SK-N-SH (cell line): ENCODE measurements around the gene ELMO1. TPM values are rescaled to one million over a fixed set of nuclear protein-coding genes. Genes with fewer than 3 reads are reported as not detected.
A peak's percentile ranks its signal among the peaks of the same experiment; 100 is the strongest.

Experiments used
- CTCF ChIA-PET: fragments of 300-600, 350-600 bp; formaldehyde crosslinking; extraction: SDS; loops from one replicate; lab custom pipeline; 2021; lab: Yijun Ruan, JAX
- POLR2A ChIA-PET: fragments of 350-600 bp; sonication (Branson Sonifier 250); formaldehyde crosslinking; extraction: SDS; loops from one replicate; lab custom pipeline; 2020; ENCODE audit warnings: antibody characterized with exemption, inconsistent platforms; lab: Yijun Ruan, JAX
- DNase-seq: peaks from one replicate; pipeline ENCODE4 v3.0.0; 2012
- H2AFZ ChIP-seq: fragments of 200-600 bp; sonication (generic); 2 replicates; pipeline ENCODE4 v1.8.1; 2016; ENCODE audit warnings: antibody characterized with exemption, mild to moderate bottlenecking, low read depth
- H3F3A ChIP-seq: fragments of 200-600 bp; sonication (generic); replicated peaks from 2 replicates; pipeline ENCODE3; 2016; ENCODE audit warnings: antibody characterized with exemption, mild to moderate bottlenecking; ENCODE audit not compliant: insufficient read depth
- H3K27ac ChIP-seq, 2 experiments: fragments of 200-500 bp in 1 of 2; fragments of 200-600 bp in 1 of 2; sonication (Bioruptor generic) in 1 of 2; sonication (generic), shearing (Covaris generic) in 1 of 2; 2 replicates each; pipeline versions ENCODE4 v1.5.1 to v1.6.1; 2014 to 2016; ENCODE audit warnings: low read depth in 2 of 2, inconsistent platforms in 1 of 2, low read length in 1 of 2, mild to moderate bottlenecking in 1 of 2, mixed read lengths in 1 of 2
- H3K27me3 ChIP-seq: fragments of 200-600 bp; sonication (generic), shearing (Covaris generic); 2 replicates; pipeline ENCODE4 v1.6.1; 2016; ENCODE audit warnings: mixed run types; ENCODE audit not compliant: insufficient read depth
- H3K36me3 ChIP-seq, 2 experiments: fragments of 200-500 bp in 1 of 2; fragments of 200-600 bp in 1 of 2; sonication (Bioruptor generic) in 1 of 2; sonication (generic) in 1 of 2; replicated peaks in 1 of 2; 2 replicates each; pipeline versions ENCODE3 to v1.5.1; 2014 to 2016; ENCODE audit warnings: low read length in 1 of 2, mild to moderate bottlenecking in 1 of 2; ENCODE audit not compliant: insufficient read depth in 2 of 2, control insufficient read depth in 1 of 2
- H3K4me1 ChIP-seq, 2 experiments: fragments of 200-500 bp in 1 of 2; fragments of 200-600 bp in 1 of 2; sonication (Bioruptor generic) in 1 of 2; sonication (generic), shearing (Covaris generic) in 1 of 2; 2 replicates each; pipeline versions ENCODE4 v1.5.1 to v1.6.1; 2014 to 2016; ENCODE audit warnings: low read depth in 1 of 2, low read length in 1 of 2, mixed run types in 1 of 2; ENCODE audit not compliant: insufficient read depth in 2 of 2, control insufficient read depth in 1 of 2
- H3K4me2 ChIP-seq: fragments of 200-600 bp; sonication (generic), shearing (Covaris generic); 2 replicates; pipeline ENCODE4 v1.6.1; 2017; ENCODE audit warnings: mixed run types
- H3K4me3 ChIP-seq, 2 experiments: fragments of 200-500 bp in 1 of 2; fragments of 200-600 bp in 1 of 2; sonication (Bioruptor generic) in 1 of 2; sonication (generic), shearing (Covaris generic) in 1 of 2; 2 replicates each; pipeline versions ENCODE4 v1.5.1 to v1.8.1; 2014 to 2016; ENCODE audit warnings: low read depth in 2 of 2, inconsistent platforms in 1 of 2, low read length in 1 of 2, mild to moderate bottlenecking in 1 of 2, mixed read lengths in 1 of 2, moderate library complexity in 1 of 2
- H3K79me2 ChIP-seq: fragments of 200-600 bp; sonication (generic); 2 replicates; pipeline ENCODE4 v1.8.1; 2017; ENCODE audit warnings: mild to moderate bottlenecking; ENCODE audit not compliant: insufficient read depth
- H3K9ac ChIP-seq: fragments of 200-600 bp; sonication (generic); 2 replicates; pipeline ENCODE4 v1.6.1; 2017; ENCODE audit warnings: mixed run types
- H3K9me2 ChIP-seq: fragments of 200-600 bp; sonication (generic); 2 replicates; pipeline ENCODE4 v1.6.1; 2017; ENCODE audit warnings: mixed run types
- H3K9me3 ChIP-seq: fragments of 200-600 bp; sonication (generic); 2 replicates; pipeline ENCODE4 v1.6.1; 2017; ENCODE audit warnings: mixed run types, mild to moderate bottlenecking, moderate library complexity
- H4K20me1 ChIP-seq: fragments of 200-600 bp; sonication (generic); 2 replicates; pipeline ENCODE4 v1.6.1; 2017; ENCODE audit warnings: mild to moderate bottlenecking, mixed run types; ENCODE audit not compliant: insufficient read depth
- ELF1 ChIP-seq: IDR thresholded peaks from 2 replicates; pipeline ENCODE4 v1.4.0; 2012
- MXI1 ChIP-seq: IDR thresholded peaks from 2 replicates; pipeline ENCODE4 v1.6.1; 2012; ENCODE audit warnings: mild to moderate bottlenecking, low read depth, low read length, improper control_type of control experiment
- NFIC ChIP-seq: IDR thresholded peaks from 2 replicates; pipeline ENCODE4 v1.4.0; 2012; ENCODE audit warnings: borderline replicate concordance
- PBX3 ChIP-seq: IDR thresholded peaks from 2 replicates; pipeline ENCODE4; 2012
- RAD21 ChIP-seq: IDR thresholded peaks from 2 replicates; pipeline ENCODE4 v1.6.1; 2012; ENCODE audit warnings: mild to moderate bottlenecking, low read length
- USF1 ChIP-seq: IDR thresholded peaks from 2 replicates; pipeline ENCODE4 v1.4.0; 2012; ENCODE audit warnings: low read depth, borderline replicate concordance
- YY1 ChIP-seq: IDR thresholded peaks from 2 replicates; pipeline ENCODE4 v1.4.0; 2012; ENCODE audit warnings: low read depth, mild to moderate bottlenecking
- ZBTB33 ChIP-seq: IDR thresholded peaks from 2 replicates; pipeline ENCODE4 v1.4.0; 2012; ENCODE audit warnings: low read depth, borderline replicate concordance
- WGBS: methylation state at CpG from one replicate; pipeline ENCODE4 v1.1.6; 2017; ENCODE audit warnings: low lambda C conversion rate; 5-methylcytosine and 5-hydroxymethylcytosine counted together
- polyA plus RNA-seq, 3 experiments: library from polyadenylated mRNA; depleted of rRNA; stranded (reverse); fragments of >200 nt; gene quantifications; 2 replicates each; pipeline ENCODE4 v1.2.3, GENCODE V29; 2012

ELMO1 gene
- polyA plus RNA-seq, 1 of the 3 experiments (the other 2 are of a cell fraction) = 0.64 TPM

GRCh38 chr7:37273891-37274290 lies 174.8 kb downstream of the ELMO1 start:
- no peaks in the 10 kb centered on the region for H4K20me1 ChIP-seq
- DNase-seq = no peak
- H3F3A ChIP-seq = no peaks in the 10 kb centered on the region
- POLR2A ChIA-PET = no interaction called here
- TF ChIP-seq NFIC (no peak), ELF1 (no peak), PBX3 (no peak), USF1 (no peak), ZBTB33 (no peak), YY1 (no peak)
- H2AFZ ChIP-seq = no peak overlapping the region
- CTCF ChIA-PET = interaction anchor here (0.7 to 2.0 kb wide), 3 partner anchors 11 to 560 kb away, joined by 3 to 5 read pairs (median 3); no protein-coding TSS in a partner anchor
- H3K4me2 ChIP-seq = no peak overlapping the region
- H3K9me3 ChIP-seq = 0 out of 2 replicates have a peak, but pooled peaks cover 3% of the 10 kb centered on the region
- no peak overlapping the region for H3K4me3 ChIP-seq
- no peaks in the 10 kb centered on the region for H3K4me1 ChIP-seq
- H3K27me3 ChIP-seq = no peaks in the 10 kb centered on the region
- no peaks in the 10 kb centered on the region for H3K36me3 ChIP-seq
- no peak overlapping the region for H3K27ac ChIP-seq
- H3K9me2 ChIP-seq = no peaks in the 10 kb centered on the region
- H3K79me2 ChIP-seq = no peaks in the 10 kb centered on the region
- H3K9ac ChIP-seq = no peak overlapping the region
- 29% methylated on average over 2 of the region's 2 CpGs for WGBS

- H3K79me2 ChIP-seq = no peaks in the 10 kb centered on the region
- no peak overlapping the region for H3K4me3 ChIP-seq
- CTCF ChIA-PET = interaction anchor here (0.6 to 2.6 kb wide), 15 partner anchors 8 to 760 kb away, joined by 3 to 14 read pairs (median 3); partner anchors contain the start of gene ELMO1
- no peak overlapping the region for H3K27ac ChIP-seq
- TF ChIP-seq RAD21 = no peak
- TF ChIP-seq MXI1 = 0 out of 2 replicates have a peak, but pooled peaks have one; percentile 28
- no peaks in the 10 kb centered on the region for H3K27me3 ChIP-seq
- WGBS = 38% methylated on average over 6 of the region's 6 CpGs
- no peaks in the 10 kb centered on the region for H3K36me3 ChIP-seq
- 0 out of 2 replicates have a peak, but pooled peaks cover 5% of the 10 kb centered on the region for H3K9me3 ChIP-seq
- DNase-seq = no peak
- H3K4me1 ChIP-seq = no peaks in the 10 kb centered on the region
- POLR2A ChIA-PET = no interaction called here
- H3K9ac ChIP-seq = no peak overlapping the region
- H3K9me2 ChIP-seq = no peaks in the 10 kb centered on the region
- H3F3A ChIP-seq = no peaks in the 10 kb centered on the region
- H4K20me1 ChIP-seq = no peaks in the 10 kb centered on the region
- no peak overlapping the region for H2AFZ ChIP-seq
- no peak overlapping the region for H3K4me2 ChIP-seq
These were observed 178.8 kb downstream of the ELMO1 start for GRCh38 chr7:37269711-37270508.
